Medulla oblongata (tissue), 1 donor: ENCODE results near the gene ACCSL.
A peak's percentile ranks its signal among the peaks of the same experiment; 100 is the strongest.

Experiments
- DNase-seq: peaks from one replicate; pipeline ENCODE4 v3.0.0-alpha.2; 2015; ENCODE audit errors: extremely low spot score

ACCSL gene

GRCh38 chr11:44047931-44048431, at the start of gene ACCSL:
ACCSL (plus strand) TSS chr11:44047981; CDS start chr11:44048037, 56 bp downstream.
- peak; percentile 66 for DNase-seq

- DNase-seq = no peak
Observed at GRCh38 chr11:43998308-43998707, 49.5 kb upstream of the ACCSL start.

- no peak for DNase-seq
Observed at GRCh38 chr11:44000731-44001130, 47.0 kb upstream of the ACCSL start.

- DNase-seq = no peak
Observed at GRCh38 chr11:44002191-44003093, 45.3 kb upstream of the ACCSL start.

GRCh38 chr11:44003736-44004451, 43.9 kb upstream of the ACCSL start:
- DNase-seq = no peak

GRCh38 chr11:44004452-44005062, 43.2 kb upstream of the ACCSL start:
- DNase-seq = no peak

- DNase-seq = no peak
Observed at GRCh38 chr11:44005063-44005701, 42.6 kb upstream of the ACCSL start.

GRCh38 chr11:44005956-44006355, 41.8 kb upstream of the ACCSL start:
- no peak for DNase-seq

- no peak for DNase-seq
Observed at GRCh38 chr11:44006917-44007361, 40.8 kb upstream of the ACCSL start.

- DNase-seq = no peak
Observed at GRCh38 chr11:44007481-44008087, 40.2 kb upstream of the ACCSL start.

GRCh38 chr11:44008088-44008501, 39.7 kb upstream of the ACCSL start:
- no peak for DNase-seq

GRCh38 chr11:44008698-44009097, 39.1 kb upstream of the ACCSL start:
- no peak for DNase-seq

- no peak for DNase-seq
Observed at GRCh38 chr11:44010789-44011251, 37.0 kb upstream of the ACCSL start.

GRCh38 chr11:44011797-44012196, 36.0 kb upstream of the ACCSL start:
- no peak for DNase-seq

- DNase-seq = no peak
Observed at GRCh38 chr11:44014968-44015623, 32.7 kb upstream of the ACCSL start.

GRCh38 chr11:44015624-44016007, 32.2 kb upstream of the ACCSL start:
- no peak for DNase-seq

GRCh38 chr11:44016131-44016530, 31.6 kb upstream of the ACCSL start:
- no peak for DNase-seq

GRCh38 chr11:44016546-44017442, 31.0 kb upstream of the ACCSL start:
- no peak for DNase-seq

- no peak for DNase-seq
Observed at GRCh38 chr11:44017443-44018126, 30.2 kb upstream of the ACCSL start.
